GM18951 (cell line): ENCODE measurements around the gene EVI5L.

Source experiments
- POLR2A ChIP-seq: IDR thresholded peaks from 4 replicates; pipeline ENCODE4 v1.6.1; 2011; ENCODE audit warnings: mild to moderate bottlenecking; ENCODE audit not compliant: insufficient read length, insufficient read depth; ENCODE audit errors: extremely low read depth
- in situ Hi-C: fragments of 300-500 bp; cut with MboI; formaldehyde crosslinking; loops from one replicate; pipeline ENCODE4 v1.12.0; 2022; ENCODE audit warnings: low sequenced_read_pairs, mixed read lengths, inconsistent platforms; ENCODE audit not compliant: unreplicated experiment

EVI5L gene

GRCh38 chr19:7799640-7800355 lies 30.2 kb upstream of the EVI5L start:
- TF ChIP-seq POLR2A: no peak
- in situ Hi-C loops: loop anchor here (10.0 to 25.0 kb wide), 3 partner anchors 115 to 237 kb away; partner anchors contain the start of gene TRAPPC5

DNA sequence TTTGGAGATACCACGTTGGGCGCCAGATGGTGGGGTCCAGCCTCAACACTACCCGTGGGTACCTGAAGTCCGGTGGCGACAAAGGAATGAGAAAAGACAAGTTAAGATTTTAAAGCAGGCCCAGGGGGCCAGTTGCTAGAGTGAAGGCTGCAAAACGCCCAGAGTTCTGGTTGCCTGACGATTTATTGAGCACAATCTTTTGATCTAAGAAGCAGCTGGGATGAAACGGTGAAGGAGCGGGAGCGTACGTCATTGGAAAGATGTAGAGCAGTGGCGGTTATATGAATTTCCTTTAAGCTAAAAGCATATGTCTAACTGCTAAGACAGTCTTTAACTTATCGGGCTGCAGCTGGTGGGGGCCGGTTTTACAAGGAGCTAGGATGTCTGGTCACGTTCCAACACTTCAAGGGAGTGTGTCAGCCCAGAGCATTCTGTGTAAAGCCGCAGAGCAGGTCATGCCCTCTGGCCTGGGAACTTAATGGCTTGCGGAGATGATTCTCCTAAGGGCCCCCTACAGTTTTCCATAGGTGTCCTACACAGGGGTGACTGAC lies 28.9 kb upstream of the EVI5L start:
- TF ChIP-seq POLR2A: no peak
- in situ Hi-C loops: loop anchor here (10.0 to 25.0 kb wide), 2 partner anchors 156 to 239 kb away; no protein-coding TSS in a partner anchor

DNA sequence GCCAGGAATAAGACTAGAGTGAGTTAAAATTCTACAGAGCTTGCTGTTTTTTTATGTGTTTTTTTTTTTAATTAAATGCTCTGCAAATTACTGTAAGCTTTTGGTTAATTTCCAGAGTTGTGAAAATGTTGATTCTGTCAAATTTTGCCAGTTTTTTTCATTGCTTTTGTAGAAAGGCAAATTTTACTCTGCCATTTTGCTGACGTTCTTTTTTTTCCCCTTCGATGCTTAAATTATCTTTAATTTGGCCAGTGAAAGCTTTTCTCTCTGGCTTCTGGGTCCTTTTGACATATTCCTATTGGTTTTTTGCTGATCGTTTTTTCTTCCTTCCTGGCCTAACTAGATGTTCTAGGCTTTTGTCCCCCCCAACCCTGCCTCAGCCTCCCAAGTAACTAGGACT lies 23.8 kb upstream of the EVI5L start:
- TF ChIP-seq POLR2A: no peak
- in situ Hi-C loops: loop anchor here (10.0 to 25.0 kb wide), 2 partner anchors 161 to 244 kb away; no protein-coding TSS in a partner anchor

GRCh38 chr19:7806876-7807275 lies 23.1 kb upstream of the EVI5L start:
- no peak for TF ChIP-seq POLR2A
- in situ Hi-C loops: loop anchor here (10.0 to 25.0 kb wide), 2 partner anchors 162 to 245 kb away; no protein-coding TSS in a partner anchor

GRCh38 chr19:7808108-7808507 lies 21.9 kb upstream of the EVI5L start:
- in situ Hi-C loops: loop anchor here (10.0 to 25.0 kb wide), 2 partner anchors 163 to 246 kb away; no protein-coding TSS in a partner anchor
- TF ChIP-seq POLR2A: no peak

DNA sequence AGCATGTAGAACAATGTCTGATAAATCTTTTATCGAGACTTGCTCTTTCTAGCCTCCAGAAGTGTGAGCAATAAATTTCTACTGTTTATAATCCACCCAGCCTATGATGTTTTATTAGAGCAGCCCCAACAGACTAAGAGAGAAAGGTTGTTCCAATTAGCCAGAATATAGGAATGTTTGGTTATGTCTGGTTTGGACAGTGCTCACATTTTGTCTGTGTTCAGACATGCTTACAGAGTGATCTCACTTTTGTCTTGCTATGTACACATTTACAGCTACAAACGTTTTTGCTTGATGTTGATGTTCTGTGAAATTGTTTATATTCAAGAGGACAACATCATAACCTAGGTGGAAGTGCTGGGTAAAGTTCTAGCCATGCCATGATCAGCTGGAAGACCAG lies 18.0 kb upstream of the EVI5L start:
- in situ Hi-C loops: loop anchor here (25.0 kb wide), 1 partner anchor 250 kb away; no protein-coding TSS in a partner anchor
- no peak for TF ChIP-seq POLR2A

GRCh38 chr19:7815325-7815724 lies 14.7 kb upstream of the EVI5L start:
- no peak for TF ChIP-seq POLR2A
- in situ Hi-C loops: loop anchor here (25.0 kb wide), 1 partner anchor 253 kb away; no protein-coding TSS in a partner anchor

DNA sequence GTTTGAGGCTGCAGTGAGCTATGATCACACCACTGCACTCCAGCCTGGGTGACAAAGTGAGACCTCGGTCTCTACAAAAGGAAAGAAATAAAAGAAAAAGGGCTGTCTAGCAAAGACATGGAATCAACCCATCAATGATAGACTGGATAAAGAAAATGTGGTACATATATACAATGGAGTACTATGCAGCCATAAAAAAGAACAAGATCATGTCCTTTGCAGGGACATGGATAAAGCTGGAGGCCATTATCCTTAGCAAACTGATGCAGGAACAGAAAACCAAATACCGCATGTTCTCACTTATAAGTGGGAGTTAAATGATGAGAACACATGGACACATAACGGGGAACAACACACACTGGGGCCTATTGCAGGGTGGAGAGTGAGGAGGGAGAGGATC lies 14.0 kb upstream of the EVI5L start:
- in situ Hi-C loops: loop anchor here (25.0 kb wide), 1 partner anchor 254 kb away; no protein-coding TSS in a partner anchor

- no peak for TF ChIP-seq POLR2A
- in situ Hi-C loops: loop anchor here (25.0 kb wide), 1 partner anchor 256 kb away; no protein-coding TSS in a partner anchor
Observed at GRCh38 chr19:7817801-7818200, 12.2 kb upstream of the EVI5L start.

- in situ Hi-C loops: loop anchor here (25.0 kb wide), 1 partner anchor 257 kb away; no protein-coding TSS in a partner anchor
- no peak for TF ChIP-seq POLR2A
Observed at GRCh38 chr19:7818806-7819205, 11.2 kb upstream of the EVI5L start.

DNA sequence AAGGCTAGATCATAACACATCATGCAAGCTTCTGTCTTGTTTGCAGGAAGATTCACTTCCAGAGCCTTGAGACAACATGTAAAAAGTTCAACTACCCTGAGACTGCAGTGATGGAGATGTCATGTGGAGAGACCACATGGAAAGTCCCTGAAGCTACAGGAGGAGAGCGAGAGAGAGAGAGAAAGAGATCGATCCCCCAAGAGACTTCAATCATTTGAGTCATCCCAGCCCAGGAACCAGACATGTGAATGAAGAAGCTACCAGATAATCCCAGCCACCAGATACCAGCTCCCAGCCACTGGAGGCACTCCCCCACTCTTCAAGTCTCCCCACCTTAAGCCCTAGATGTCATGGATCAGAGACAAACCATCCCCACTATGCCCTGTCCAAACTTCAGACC lies 10.7 kb upstream of the EVI5L start:
- no peak for TF ChIP-seq POLR2A
- in situ Hi-C loops: loop anchor here (25.0 kb wide), 1 partner anchor 257 kb away; no protein-coding TSS in a partner anchor

DNA sequence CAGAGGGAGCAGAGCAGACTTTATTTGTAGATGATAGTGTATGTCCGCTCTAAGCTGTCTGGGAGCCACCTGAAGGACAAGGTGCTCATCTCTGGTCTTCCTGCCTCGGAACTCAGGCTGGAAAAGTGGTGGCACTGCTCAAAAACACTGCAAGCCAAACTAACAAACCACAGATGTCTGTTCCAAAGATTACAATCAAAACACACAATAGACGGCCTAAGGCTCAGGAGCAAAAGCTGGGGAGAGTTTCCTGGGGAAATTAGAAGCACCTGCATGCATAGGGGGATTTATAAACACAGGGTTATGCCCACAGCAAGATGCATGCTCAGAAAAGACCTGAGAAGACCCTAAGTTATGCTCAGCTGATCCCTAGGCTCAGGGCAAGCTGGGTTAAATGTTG lies 9.4 kb upstream of the EVI5L start:
- in situ Hi-C loops: loop anchor here (25.0 kb wide), 1 partner anchor 258 kb away; no protein-coding TSS in a partner anchor
- TF ChIP-seq POLR2A: no peak

DNA sequence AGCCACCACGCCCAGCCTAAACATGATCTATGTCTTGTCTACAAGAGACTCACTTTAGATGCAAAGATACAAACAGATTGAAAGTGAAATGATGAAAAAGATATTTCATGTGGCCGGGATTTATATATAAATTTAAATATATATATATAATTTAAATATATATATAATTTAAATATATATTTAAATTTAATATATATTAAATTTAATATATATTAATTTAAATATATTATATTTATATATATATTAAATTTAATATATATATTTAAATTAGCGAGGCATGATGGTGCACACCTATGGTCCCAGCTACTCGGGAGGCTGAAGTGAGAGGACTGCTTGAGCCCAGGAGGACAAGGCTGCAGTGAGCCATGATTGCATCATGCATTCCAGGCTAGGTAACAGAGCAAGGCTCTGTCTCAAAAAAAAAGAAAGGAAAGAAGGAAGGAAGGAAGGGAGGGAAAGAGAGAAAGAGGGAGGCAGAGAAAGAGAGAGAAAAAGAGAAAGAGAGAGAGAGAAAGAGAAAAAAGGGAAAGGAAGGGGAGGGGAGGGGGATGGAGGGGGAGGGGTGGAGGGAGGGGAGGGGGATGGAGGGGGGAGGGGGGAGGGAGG lies 7.0 kb upstream of the EVI5L start:
- in situ Hi-C loops: loop anchor here (25.0 kb wide), 1 partner anchor 261 kb away; no protein-coding TSS in a partner anchor
- TF ChIP-seq POLR2A: no peak

GRCh38 chr19:7823686-7824301 lies 6.2 kb upstream of the EVI5L start:
- in situ Hi-C loops: loop anchor here (25.0 kb wide), 1 partner anchor 261 kb away; no protein-coding TSS in a partner anchor

More at GRCh38 chr19:7823686-7824301, 6.2 kb upstream of the EVI5L start:
- TF ChIP-seq POLR2A: no peak
